GM18511 (cell line): ENCODE results near the gene DRC7.
"Not testable (repeated sequence)": the region's sequence is repeated elsewhere in the genome, so short reads cannot be mapped to it uniquely, and the experiment has no call there.

Experiments
- ATAC-seq: cut with Tn5 transposase; IDR thresholded peaks from one replicate; pipeline ENCODE4 v1.9.1; 2021; ENCODE audit warnings: mild to moderate bottlenecking, moderate library complexity; ENCODE audit not compliant: unreplicated experiment

The DRC7 gene

DNA sequence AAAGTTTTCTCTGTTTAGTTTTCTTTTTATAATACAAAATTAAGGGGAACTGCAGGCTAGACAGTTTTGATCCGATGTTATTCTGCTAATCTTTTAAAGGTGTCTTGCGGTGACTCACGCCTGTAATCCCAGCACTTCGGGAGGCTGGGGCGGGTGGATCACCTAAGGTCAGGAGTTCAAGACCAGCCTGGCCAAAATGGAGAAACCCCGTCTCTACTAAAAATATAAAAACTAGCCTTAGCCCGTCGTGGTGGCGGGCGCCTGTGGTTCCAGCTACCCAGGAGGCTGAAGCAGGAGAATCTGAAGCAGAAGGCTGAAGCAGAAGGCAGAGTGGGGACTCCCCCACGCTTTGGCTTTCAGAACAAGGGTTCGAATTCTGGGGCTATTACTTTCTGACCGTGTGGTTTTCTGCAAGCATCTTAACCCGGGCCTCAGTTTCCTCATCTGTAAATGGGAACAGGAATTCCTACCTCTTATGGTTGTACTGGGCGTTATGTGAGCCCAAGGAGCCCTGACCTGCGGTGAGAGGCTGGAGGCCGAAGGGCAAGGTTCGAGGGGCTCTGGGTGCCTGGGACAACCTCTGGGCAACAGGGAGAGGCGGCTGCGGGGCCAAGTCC, 39.8 kb downstream of the DRC7 start:
- no peak for ATAC-seq

DNA sequence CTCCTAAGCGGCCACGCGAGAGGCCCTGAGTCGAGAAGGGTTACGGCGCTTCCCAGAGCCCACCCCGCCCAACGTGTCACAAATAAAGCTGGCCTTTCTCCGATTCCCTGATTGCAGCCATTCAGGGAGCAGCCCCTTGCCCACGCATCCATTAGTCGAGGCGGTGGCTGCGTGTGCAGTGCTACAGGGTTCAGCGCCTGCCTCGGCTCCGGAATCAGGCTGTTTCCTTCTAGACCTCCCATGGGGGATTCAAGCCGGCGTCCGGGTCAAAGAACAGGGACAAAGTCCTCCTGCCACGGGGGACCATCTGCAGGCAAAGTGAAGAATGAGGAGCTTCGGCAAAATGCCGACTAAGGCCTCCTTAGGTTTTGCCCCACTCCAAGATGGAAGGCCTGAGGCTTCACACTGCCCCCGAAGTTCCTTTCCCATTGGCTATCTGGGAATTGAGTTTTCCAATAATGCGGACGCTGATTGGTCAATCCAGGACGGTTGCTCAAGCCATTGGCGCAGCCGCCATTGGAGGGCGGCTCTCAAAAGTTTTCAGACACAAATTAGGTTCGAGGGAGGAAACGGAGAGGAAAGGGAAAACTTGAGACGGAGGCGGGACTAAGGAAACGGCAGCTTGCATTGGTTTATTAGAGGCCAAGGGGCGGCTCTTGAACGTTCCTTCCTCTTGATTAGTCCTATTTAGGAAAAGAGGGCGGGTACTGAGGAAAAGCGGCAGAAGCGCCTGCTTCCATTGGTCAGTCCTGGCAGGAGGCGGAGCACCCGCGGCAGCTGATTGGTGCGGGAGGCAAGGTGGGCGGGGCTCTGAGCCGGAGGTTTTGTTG, 40.5 kb downstream of the DRC7 start:
- ATAC-seq, result peak; percentile 94

DNA sequence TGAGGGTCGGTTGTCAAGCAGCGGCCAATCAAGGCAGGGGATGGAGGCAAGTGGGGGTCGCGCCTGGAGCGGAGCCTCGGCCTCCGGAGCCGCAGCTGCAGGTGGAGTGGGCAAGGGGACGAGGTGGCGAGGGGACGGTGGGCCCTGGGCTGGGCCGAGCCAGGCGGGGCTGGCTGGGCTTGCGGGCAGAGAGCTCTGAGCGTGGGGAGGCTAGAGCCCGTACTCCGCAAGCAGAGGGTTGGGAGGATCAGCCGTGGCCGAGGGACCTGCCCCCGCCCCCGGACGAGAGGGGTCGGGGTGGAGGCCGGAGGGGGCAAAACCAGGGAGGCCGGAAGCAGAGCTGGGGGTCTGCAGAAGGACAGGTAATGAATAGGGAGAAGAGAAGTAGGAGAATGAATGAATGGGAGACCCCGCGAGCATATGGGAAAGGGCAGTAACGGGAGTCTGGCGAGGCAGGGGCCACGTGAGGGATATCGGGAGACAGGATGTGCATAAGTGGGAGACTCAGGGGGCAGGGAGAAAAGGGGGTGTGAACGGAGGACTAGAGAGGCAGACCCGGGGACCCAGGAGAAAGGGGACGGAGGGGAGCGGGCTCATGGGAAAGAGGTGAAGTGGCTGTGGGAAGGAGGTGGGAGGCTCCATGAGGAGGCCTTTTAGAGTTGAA, 41.3 kb downstream of the DRC7 start, which contains the start of gene KATNB1:
Gene KATNB1, plus strand, starts transcription at position 16 of the 664 bp plus-strand sequence. CDS start 1,474 bp downstream, outside the sequence.
- ATAC-seq, result peak; percentile 35

DNA sequence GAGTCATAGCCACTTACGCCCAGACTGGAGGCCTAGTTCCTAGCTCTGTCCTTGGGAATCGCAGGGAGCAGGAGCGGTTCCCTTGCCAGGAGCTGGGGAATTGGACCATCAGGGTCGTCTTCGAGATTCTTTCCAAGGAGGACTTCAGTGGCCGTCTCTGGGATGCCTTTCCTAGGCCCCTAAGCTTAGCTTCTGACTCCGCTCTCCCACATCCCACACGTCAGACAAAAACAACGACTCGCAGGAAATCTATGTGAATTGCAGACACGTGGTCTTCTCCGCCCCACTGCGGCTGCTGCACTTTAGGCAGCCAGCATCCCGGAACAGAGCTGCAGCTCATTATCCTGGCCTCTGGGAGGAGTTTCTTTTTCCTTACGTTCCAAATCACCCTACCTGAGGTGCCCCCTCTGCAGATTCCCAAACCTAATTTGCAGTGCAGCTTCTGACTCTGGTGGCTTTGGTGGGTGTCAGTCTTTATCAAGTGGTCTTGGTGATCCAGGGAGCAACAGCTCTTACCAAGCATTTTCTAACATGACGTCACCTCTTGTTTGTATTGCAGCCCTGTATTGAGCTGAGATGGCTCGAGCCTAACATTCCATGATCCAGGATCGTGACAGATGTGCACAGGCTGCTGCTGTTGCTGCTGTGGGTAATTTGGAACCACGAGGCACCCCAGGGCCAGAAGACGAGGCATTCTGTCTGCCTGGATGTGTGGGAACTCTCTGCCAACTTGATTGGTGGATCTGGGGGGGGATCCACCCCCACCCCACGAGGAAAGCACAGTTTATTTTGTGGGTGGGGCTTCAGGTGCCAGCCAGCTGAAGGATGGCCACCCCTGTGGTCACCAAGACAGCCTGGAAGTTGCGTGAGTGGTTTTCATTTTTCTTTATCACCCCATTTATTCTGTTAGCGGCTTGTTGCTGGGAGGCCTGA, 42.1 kb downstream of the DRC7 start:
- ATAC-seq, result no peak

DNA sequence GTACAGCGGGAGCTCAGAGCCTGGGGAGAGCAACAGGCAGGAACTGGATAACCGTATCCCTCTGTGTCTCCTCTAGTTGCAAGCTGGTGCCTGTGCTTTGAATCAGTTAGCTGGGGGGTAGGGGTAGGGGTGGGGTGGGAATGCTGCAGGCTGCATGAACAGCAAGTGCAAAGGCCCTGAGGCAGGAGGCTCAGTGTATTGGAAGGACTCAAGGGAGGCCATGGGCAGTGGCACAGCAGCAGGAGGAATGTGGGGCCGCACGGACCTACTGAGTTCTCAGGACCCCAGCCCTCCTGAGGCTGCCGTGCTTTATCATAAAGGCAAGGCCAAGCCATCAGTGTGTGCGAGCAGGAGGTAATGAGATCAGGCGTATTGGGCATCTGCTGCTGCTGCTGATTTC, 44.2 kb downstream of the DRC7 start:
- ATAC-seq, result no peak

DNA sequence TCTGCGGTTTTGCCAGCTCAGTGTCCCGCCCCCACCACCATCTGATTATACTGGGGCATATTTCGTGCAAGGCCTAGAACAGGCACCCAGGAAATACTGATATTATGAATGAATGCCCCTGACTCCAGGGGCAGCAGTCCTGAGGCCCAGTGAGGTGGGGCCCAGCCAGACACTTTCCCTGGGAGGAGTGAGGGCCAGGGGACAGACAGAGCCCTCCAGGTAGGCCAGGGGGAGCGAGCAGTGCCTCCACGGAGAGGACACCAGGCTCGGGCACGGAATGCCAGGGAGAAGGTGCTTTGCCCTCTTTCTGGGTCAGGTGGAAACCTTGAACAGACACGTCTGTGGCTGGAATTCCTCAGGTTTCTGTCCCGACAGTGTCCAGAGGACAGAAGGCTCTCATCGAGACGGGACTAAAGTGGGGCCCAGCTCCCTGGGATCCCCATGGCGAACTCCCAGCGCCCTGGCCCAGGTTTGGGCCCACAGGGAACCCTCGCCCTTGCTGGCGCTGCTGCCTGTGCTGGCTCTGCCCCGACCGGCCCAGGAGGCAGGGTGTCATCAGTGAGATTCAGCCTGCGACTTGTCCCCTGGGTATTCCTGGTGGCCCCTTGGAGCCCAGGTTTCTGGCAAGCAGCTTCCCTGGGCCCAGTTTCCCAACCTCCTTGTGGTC, 45.3 kb downstream of the DRC7 start:
- ATAC-seq, result no peak

DNA sequence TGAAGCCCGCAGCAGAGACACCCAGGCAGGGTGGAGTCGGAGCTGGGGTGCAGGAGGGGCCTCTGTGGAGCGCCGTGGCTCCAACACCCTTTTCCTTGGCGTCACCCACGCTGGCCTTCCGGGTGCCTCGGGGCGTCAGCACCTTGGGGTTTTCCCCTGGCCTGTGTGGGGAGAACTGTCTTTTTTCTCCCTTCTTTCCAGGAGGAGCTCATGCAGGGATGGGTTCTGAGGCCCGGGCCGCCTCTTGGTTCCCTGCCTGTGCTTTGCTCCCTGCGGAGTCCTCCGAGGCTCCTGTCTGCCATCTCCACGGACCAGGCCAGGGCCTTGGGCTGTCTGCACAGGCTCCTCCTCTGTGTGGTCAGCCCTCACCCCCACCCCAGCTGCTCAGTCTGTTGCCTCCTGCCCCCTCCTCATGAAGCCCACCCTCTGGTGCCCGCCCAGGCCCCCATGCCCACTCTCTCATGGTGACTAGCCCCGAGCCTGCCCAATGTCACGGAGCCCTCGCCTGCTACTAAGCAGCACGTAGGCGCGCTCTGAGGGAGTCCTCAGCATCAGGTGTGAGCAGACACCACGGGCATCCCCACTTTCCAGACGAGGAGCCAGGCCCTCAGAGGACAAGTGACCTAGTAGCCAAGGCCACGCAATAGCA, 45.9 kb downstream of the DRC7 start:
- no peak for ATAC-seq

DNA sequence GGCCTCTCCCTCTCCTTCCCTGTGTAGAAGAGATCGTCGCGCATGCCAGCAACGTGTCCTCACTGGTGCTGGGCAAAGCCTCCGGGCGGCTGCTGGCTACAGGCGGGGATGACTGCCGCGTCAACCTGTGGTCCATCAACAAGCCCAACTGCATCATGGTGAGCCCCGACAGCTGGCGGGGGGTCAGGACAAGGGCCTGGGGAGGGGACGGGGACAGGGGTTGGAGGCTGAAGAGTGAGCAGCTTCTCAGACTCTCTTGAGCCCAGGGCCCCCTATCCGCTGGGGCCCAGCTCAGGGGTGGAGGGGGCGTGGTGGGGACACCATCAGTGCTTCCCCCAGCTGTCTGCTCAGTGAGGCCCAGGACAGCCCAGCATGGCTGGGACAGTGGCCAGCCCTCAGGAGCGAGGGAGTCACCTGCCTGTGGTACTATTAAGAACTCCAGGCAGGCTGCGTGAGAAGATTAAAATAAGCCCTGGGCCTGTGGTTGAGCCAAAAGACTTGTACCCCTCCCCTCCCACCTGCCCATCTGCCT, 47.1 kb downstream of the DRC7 start:
- no peak for ATAC-seq

DNA sequence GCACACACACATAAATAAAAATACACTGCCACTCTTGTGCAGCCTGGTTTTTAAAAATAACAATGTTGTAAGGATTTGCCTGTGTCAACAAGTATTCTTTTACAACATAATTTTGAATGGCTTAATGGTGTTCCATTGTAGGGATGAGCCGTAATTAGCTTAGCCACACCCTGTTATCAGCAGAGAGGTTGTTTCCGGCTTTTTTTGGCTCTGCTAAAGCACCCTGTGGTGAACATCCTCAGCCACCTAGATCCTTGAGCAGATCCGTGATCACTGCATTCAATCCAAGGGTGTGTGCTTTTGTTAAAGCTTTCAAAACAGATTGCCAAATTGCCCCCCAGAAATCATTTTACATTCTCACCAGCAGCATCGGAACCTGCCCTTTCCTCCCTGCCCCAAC, 47.9 kb downstream of the DRC7 start:
- no peak for ATAC-seq

DNA sequence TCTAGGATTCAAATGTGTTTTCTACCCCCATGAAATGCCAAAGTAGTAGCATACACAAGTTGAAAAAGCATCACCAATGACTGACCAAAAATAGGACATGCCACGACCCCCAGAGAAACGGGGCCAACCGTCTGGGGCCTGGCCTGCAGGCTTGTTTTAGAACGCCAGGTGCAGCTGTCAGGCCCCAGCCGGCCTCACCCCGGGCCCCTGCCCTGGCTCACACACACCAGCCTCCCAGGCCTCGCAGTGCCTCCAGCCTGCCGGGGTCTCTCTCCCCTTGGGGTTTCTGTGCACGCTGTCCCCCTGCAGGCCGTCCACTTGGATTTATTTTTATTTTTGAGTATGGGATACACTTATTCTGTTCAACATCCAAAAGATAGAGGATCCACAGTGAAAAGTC, 48.9 kb downstream of the DRC7 start:
- no peak for ATAC-seq

DNA sequence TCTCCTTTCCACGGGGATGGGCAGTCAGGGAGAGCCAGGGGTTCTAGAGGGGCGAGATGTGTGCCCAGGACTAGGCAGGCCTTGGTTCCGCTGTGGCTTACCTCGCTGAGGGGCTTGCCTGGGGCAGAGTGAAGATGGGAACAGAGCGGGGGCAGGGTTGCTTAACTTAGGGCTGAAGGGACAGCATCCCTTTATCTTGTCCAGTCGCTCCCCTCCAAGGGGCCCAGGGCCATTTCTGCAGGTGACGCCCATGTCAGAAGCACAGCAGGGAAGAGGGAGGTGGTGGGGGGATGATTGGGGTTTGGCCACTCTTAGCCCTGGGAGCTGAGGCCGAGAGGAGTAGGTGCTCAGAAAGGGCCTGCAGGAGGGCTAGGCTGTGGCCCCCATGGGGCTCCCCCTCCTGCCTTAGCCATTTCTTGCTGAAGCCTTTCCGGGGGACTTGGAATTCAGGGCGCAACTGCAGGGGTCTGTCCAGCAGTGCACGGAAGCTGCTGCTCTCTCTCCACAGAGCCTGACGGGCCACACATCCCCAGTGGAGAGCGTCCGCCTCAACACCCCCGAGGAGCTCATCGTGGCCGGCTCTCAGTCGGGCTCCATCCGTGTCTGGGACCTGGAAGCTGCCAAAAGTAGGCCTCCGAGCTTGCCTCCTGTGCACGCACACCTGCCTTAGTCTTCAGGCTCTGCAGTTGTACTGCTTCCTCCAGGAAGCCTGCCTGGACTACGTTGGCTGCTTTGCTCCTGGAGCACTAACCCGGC, 49.5 kb downstream of the DRC7 start:
- no peak for ATAC-seq

DNA sequence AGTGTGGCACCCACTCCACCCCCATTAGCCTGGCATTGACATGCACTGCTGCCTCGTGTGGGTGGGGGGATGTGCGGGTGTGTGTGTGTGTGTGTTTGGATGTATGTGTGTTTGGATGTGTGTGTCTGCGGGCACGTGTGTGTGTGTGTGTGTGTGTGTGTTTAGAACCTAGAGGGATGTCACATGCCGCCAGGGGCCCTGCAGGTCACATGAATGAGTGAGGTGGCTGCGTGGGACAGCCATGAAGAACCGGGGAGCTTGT, 50.0 kb downstream of the DRC7 start:
- ATAC-seq, result no peak

DNA sequence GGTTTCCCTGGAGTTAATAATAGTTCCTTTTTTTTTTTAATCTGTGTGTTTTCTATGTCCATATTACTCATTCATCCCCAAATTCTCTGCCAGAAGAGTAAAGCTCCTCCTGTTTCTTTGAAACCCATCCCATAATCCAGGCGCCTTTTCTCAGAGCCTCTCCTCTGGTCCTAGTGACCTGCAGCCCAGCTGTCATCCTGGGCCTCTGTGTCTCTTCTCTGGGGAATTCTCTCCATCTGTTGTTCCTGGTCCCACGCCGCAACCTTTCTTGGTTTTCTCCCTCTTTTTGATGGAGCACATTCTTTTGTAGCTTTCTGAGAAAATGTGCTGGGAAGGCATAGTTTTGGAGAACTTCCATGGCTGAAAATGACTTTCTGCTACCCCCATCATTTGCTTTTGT, 51.2 kb downstream of the DRC7 start:
- ATAC-seq, result no peak

DNA sequence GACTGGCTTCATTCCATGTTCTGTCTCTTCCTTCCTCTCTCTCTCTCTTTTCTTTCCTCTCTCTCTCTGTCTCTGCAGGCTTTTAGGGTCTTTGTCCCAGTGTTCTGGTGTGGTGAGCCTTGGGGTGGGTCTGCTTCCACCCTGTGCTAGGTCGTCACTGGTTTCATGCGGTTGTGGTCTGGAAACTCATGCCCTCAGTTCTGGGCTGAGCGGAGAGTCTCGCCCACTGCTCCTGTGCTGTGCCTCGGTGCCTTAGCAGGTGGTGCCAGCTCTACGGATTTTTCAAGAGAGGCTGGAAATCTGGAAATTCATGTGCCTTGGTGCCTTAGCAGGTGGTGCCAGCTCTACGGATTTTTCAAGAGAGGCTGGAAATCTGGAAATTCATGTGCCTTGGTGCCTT, 51.7 kb downstream of the DRC7 start:
- ATAC-seq, result not testable (repeated sequence)

DNA sequence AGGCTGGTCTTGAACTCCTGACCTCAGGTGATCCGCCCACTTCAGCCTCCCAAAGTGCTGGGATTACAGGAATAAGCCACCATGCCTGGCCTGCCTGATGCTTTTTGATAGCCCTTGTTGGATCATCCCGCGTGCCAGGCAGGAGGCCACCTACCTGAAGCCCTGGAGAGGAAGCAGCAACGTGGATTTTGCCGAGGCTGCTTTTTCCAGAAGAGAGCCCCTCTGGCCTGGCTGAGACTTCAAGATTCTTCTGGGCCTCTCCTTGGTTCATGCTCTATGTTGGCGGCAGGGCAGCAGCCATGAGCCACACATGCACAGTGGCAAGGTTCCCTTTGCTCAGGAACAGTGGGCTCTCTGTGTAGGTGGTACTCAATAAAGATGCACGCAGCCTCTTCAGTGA, 52.5 kb downstream of the DRC7 start:
- no peak for ATAC-seq

DNA sequence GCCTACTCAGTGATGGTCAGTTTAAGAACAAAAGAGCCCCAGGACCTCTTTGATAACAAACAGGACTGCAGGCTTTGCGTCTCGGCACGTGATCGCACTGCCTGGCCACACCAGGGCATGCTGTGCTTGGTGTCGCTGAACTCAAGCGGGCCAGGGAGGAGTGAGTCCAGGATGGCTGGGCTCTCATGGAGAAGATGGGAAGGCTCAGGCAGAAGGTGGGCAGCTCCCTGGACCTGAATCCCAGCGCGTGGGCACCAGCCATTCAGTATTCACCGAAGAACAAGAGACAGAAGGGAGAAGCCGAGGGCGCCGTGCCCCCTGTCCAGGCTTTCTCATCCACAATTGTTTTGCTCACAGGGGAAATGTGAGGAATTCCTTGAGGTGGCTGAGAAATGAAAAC, 52.9 kb downstream of the DRC7 start:
- no peak for ATAC-seq

DNA sequence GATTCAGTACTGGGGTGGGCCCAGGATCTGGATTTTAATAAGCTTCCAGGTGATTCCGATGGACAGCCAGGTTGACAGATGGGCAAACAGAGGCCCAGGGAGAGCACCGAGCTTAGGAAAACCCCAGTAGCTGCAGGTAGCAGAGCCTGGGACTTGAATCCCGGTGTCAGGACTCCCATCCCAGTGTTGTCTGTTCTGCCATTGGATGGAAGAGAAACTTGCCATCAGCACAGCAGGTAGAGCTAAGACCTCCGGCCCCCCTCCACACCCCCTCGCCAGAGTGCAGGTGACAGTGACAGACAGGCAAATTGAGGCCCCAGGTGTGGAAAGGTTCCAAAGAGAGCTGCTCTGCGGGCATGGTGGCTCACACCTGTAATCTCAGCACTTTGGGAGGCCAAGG, 53.4 kb downstream of the DRC7 start:
- no peak for ATAC-seq

DNA sequence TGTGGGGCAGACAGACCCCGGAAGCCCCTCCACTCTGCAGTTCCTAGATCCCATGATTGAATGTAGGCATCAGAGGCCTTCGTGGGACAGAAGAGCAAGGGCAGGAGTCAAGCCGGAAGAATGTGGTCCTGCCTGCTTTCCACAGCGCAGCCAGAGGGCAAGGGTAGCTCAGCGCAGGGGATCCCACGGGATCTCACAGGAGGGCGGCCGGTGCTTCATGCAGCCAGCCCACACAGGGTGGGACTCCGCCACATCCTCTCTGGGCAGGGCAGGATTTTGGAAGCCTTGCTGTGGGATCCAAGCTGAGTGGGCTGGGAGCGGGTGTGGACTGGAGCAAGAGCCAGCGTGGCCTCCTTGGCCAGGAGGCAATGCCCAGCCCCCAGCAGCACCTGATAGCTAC, 54.0 kb downstream of the DRC7 start:
- no peak for ATAC-seq

DNA sequence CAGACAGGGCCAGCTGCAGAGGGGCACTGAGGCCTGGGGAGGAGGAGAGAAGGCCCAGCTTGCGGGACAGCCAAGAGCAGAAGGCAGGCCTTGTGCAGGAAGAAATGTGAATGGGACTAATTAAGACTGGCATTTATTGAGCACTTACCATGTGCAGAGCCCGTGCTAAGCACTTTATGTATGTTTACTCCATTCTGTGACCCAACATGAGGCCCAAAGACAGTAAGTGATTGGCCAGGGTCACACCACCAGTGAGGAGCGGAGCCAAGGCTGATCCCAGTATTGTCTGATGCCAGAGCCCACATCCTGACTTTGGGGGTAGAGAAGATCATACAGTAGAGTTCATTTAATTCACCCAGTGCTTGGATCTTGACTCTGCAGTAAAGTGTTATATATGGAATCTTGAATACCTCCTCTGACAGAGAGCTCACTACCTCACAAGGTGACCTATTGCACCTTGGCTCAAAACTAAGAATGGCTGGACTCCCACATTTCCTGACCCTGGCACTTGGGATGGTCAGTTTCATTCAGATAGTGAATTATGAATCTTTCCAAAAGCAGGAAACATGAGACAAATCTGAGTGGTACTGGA, 54.6 kb downstream of the DRC7 start:
- no peak for ATAC-seq
